EL (cell line): Measurements from ENCODE around the gene ZNF598.
A peak's percentile ranks its signal among the peaks of the same experiment; 100 is the strongest.
"Not testable (repeated sequence)": the region's sequence is repeated elsewhere in the genome, so short reads cannot be mapped to it uniquely, and the experiment has no call there.

Experiments
- DNase-seq: peaks from one replicate; pipeline ENCODE4 v3.0.0-alpha.2; 2016

ZNF598 gene

GRCh38 chr16:1974157-1975070 lies 35.2 kb downstream of the ZNF598 start:
- DNase-seq: no peak

- DNase-seq: no peak
Measured at GRCh38 chr16:1973461-1974156, 36.0 kb downstream of the ZNF598 start.

- no peak for DNase-seq
Measured at GRCh38 chr16:1972490-1972877, 37.1 kb downstream of the ZNF598 start.

- peak; percentile 94 for DNase-seq
Measured at GRCh38 chr16:1971796-1972489, 37.7 kb downstream of the ZNF598 start, which contains the start of gene TBL3. Gene TBL3, plus strand, starts transcription at chr16:1972053. Its CDS starts 112 bp downstream, at chr16:1972165.

GRCh38 chr16:1968146-1968953 lies 41.3 kb downstream of the ZNF598 start:
- DNase-seq: no peak

- no peak for DNase-seq
Measured at GRCh38 chr16:1966460-1966859, 43.2 kb downstream of the ZNF598 start, which contains the start of gene RNF151. Gene RNF151, plus strand, starts transcription at chr16:1966856. Its CDS starts 26 bp downstream, at chr16:1966882.

- no peak for DNase-seq
Measured at GRCh38 chr16:1965396-1966001, 44.1 kb downstream of the ZNF598 start.

GRCh38 chr16:1964506-1965395 lies 44.9 kb downstream of the ZNF598 start, which contains the start of gene RPS2:
Gene RPS2, minus strand, starts transcription at chr16:1964826. Its CDS starts 201 bp downstream, at chr16:1964625.
- DNase-seq: peak; percentile 98

- no peak for DNase-seq
Measured at GRCh38 chr16:1963806-1964505, 45.7 kb downstream of the ZNF598 start.

GRCh38 chr16:1962161-1963153 lies 47.2 kb downstream of the ZNF598 start:
- not testable (repeated sequence) for DNase-seq

- DNase-seq: peak; percentile 33
Measured at GRCh38 chr16:1961651-1962067, 48.0 kb downstream of the ZNF598 start.

GRCh38 chr16:1960665-1961630 lies 48.7 kb downstream of the ZNF598 start:
- DNase-seq: peak; percentile 67

GRCh38 chr16:1959269-1960039 lies 50.2 kb downstream of the ZNF598 start, which contains the start of gene NDUFB10:
Gene NDUFB10, plus strand, starts transcription at chr16:1959538. Its CDS starts 87 bp downstream, at chr16:1959625.
- peak; percentile 90 for DNase-seq

- DNase-seq: no peak
Measured at GRCh38 chr16:1958715-1959268, 50.8 kb downstream of the ZNF598 start.

GRCh38 chr16:1958143-1958491 lies 51.5 kb downstream of the ZNF598 start:
- not testable (repeated sequence) for DNase-seq
